GM23338 (cell line): ENCODE data around the gene IFNL1.

Experiments used
- CREB1 ChIP-seq: fragments of 250-450 bp; sonication (Bioruptor Pico); IDR thresholded peaks from 2 replicates; pipeline ENCODE4 v1.5.0; 2020; ENCODE audit warnings: low read depth, mild to moderate bottlenecking, moderate library complexity
- CTCF ChIP-seq, 2 experiments: fragments of 200-600 bp in 1 of 2; sonication (generic) in 1 of 2; conservative IDR thresholded peaks; 2 replicates each; pipeline versions ENCODE4 v1.5.1 to v1.6.1; 2016 to 2017; ENCODE audit warnings: antibody characterized with exemption in 2 of 2, low read depth in 2 of 2, mild to moderate bottlenecking in 2 of 2, moderate library complexity in 1 of 2
- ETS1 ChIP-seq: IDR thresholded peaks from 2 replicates; pipeline ENCODE4 v1.6.1; 2016; ENCODE audit warnings: antibody characterized with exemption
- EZH2 ChIP-seq: fragments of 200-600 bp; sonication (generic); IDR thresholded peaks from one replicate; pipeline ENCODE4 v1.8.0; 2017; ENCODE audit warnings: antibody characterized with exemption, mild to moderate bottlenecking, low read depth; ENCODE audit not compliant: unreplicated experiment
- EZH2phosphoT487 ChIP-seq: fragments of 200-600 bp; sonication (generic); IDR thresholded peaks from one replicate; pipeline ENCODE4 v1.8.1; 2018; ENCODE audit warnings: antibody characterized with exemption; ENCODE audit not compliant: unreplicated experiment
- JUNB ChIP-seq: IDR thresholded peaks from one replicate; pipeline ENCODE4 v1.6.1; 2016; ENCODE audit warnings: antibody characterized with exemption; ENCODE audit not compliant: unreplicated experiment
- NANOG ChIP-seq: IDR thresholded peaks from 2 replicates; pipeline ENCODE4 v1.6.1; 2016; ENCODE audit warnings: antibody characterized with exemption, borderline replicate concordance
- POLR2AphosphoS5 ChIP-seq: IDR thresholded peaks from 2 replicates; pipeline ENCODE4 v1.6.1; 2016; ENCODE audit warnings: antibody characterized with exemption, low read depth
- REST ChIP-seq: IDR thresholded peaks from one replicate; pipeline ENCODE4 v1.6.1; 2018; ENCODE audit warnings: antibody characterized with exemption; ENCODE audit not compliant: unreplicated experiment
- ZNF114 ChIP-seq: fragments of 250-450 bp; sonication (Bioruptor Pico); IDR thresholded peaks from 2 replicates; pipeline ENCODE4 v1.5.0; 2020; ENCODE audit warnings: mild to moderate bottlenecking, moderate library complexity

DNA sequence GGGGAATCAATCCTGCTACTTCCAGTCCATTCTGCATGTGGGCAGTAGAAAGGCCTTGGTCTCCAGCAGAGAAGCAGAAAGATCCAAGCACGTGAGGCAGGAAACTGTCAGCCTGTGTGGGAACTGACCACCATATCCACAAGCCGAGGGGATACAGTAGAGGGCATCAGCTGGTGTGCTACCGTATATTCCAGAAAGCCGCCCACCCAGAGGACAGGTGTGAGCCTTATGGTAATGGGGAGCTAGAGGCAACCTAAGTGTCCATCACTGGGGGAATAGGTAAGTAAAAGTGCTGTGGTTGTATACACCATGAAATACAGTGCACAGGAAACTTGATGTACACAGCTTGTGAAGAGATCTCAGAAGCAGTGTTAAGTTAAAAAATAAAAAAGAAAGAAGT lies 2.8 kb upstream of the IFNL1 start:
- TF ChIP-seq CTCF (conservative IDR thresholded peaks at IDR 0.05; ENCODE audit: low read depth in 2 of 2) (no peak), EZH2 (no peak), POLR2AphosphoS5 (no peak), REST (no peak), EZH2phosphoT487 (no peak), ZNF114 (CRISPR knock-in tag) (no peak), ETS1 (no peak), CREB1 (CRISPR knock-in tag) (no peak), JUNB (no peak), NANOG (no peak)
